ENCODE data around the gene CEACAM6. TPM values are rescaled to one million over a fixed set of nuclear protein-coding genes. Genes with fewer than 3 reads are reported as not detected.
"Not testable (repeated sequence)": the region's sequence is repeated elsewhere in the genome, so short reads cannot be mapped to it uniquely, and the experiment has no call there.

The CEACAM6 gene
- total and polyA plus RNA-seq, 2 donors (not counting 1 experiment from before 2014, with no cell fraction given) = not detected

DNA sequence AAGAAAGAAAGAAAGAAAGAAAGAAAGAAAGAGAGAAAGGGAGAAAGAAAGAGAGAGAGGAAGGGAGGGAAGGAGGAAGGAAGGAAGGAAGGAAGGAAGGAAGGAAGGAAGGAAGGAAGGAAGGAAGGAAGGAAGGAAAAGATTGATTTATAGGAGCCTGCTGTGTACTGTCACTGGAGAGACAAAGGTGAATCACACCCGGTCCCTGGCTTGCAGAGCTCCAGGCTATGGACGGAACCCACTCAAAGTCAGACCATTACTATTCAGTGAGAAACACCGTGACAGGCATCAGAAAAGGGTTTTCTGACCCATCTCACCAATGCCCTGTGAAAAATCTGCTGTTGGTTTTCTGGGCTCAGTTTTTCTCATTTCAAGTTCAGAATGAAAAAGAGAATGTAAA lies 7.3 kb upstream of the CEACAM6 start:
- intact Hi-C loops (cut with micrococcal nuclease) = loop anchor here (5.0 kb wide), 1 partner anchor 106 kb away; no protein-coding TSS in a partner anchor
- POLR2A ChIA-PET = no interaction called here
- H3K79me2 ChIP-seq (ENCODE audit: control insufficient read depth, insufficient read depth, low read length) = no peaks in the 10 kb centered on the region
- H3K9me3 ChIP-seq (ENCODE audit: control extremely low read depth in 1 of 3, control insufficient read depth in 2 of 3, insufficient read depth in 1 of 3, low read length in 2 of 3) = no peaks in the 10 kb centered on the region
- Mint-ChIP-seq H3K4me1 (peaks cover 11% of the 10 kb centered on the region), H3K27me3 (peaks cover 32% of the 10 kb centered on the region), H3K27ac (no peak overlapping the region), H3K9me3 (ENCODE audit: insufficient read depth) (no peaks in the 10 kb centered on the region), H3K4me3 (no peak overlapping the region)
- peaks cover 10 to 20% of the 10 kb centered on the region in 2 donors for H3K4me1 ChIP-seq (ENCODE audit: control insufficient read depth in 2 of 2, insufficient read depth in 2 of 2, low read length in 2 of 2)
- H3K36me3 ChIP-seq (replicated peaks in 1 of 2; ENCODE audit: control extremely low read depth in 1 of 2, control insufficient read depth in 1 of 2, extremely low read depth in 1 of 2, insufficient read depth in 2 of 2, low read length in 1 of 2) = no peaks in the 10 kb centered on the region
- no peak overlapping the region for H2AFZ ChIP-seq (ENCODE audit: insufficient read depth, low read depth, low read length, poor library complexity, severe bottlenecking)
- H3K27me3 ChIP-seq (replicated peaks in 1 of 4; ENCODE audit: control extremely low read depth in 1 of 4, control insufficient read depth in 3 of 4, insufficient read depth in 4 of 4, low read length in 3 of 4) = peaks cover 0 to 22% (median 8%) of the 10 kb centered on the region in 4 experiments
- ATAC-seq (ENCODE audit: low read depth) (no peak), DNase-seq (no peak)
- no peak overlapping the region for H3K27ac ChIP-seq (ENCODE audit: low read length in 2 of 2)
- no peak overlapping the region for H3K9ac ChIP-seq (ENCODE audit: low read length)
- H3K4me3 ChIP-seq (ENCODE audit: control extremely low read depth in 1 of 5, extremely low read depth in 1 of 5, insufficient read depth in 1 of 5, low read depth in 2 of 5, low read length in 4 of 5) = no peak overlapping the region
- H3K4me2 ChIP-seq (replicated peaks; ENCODE audit: low read depth, low read length, poor library complexity, severe bottlenecking) = no peak overlapping the region
- CTCF ChIA-PET = interaction anchor here (2.2 kb wide), 1 partner anchor 37 kb away, joined by 6 read pairs; no protein-coding TSS in a partner anchor
- WGBS (ENCODE audit: insufficient coverage) = 91% methylated on average over 3 of the region's 3 CpGs
- H4K20me1 ChIP-seq (ENCODE audit: control insufficient read depth, insufficient read depth, low read length, poor library complexity, severe bottlenecking) = no peaks in the 10 kb centered on the region
- TF ChIP-seq EZH2 (IDR thresholded peaks at IDR 0.05; ENCODE audit: borderline replicate concordance, insufficient read depth, low read depth, low read length, poor library complexity, severe bottlenecking) = no peak
- TF ChIP-seq, protein P1, sequence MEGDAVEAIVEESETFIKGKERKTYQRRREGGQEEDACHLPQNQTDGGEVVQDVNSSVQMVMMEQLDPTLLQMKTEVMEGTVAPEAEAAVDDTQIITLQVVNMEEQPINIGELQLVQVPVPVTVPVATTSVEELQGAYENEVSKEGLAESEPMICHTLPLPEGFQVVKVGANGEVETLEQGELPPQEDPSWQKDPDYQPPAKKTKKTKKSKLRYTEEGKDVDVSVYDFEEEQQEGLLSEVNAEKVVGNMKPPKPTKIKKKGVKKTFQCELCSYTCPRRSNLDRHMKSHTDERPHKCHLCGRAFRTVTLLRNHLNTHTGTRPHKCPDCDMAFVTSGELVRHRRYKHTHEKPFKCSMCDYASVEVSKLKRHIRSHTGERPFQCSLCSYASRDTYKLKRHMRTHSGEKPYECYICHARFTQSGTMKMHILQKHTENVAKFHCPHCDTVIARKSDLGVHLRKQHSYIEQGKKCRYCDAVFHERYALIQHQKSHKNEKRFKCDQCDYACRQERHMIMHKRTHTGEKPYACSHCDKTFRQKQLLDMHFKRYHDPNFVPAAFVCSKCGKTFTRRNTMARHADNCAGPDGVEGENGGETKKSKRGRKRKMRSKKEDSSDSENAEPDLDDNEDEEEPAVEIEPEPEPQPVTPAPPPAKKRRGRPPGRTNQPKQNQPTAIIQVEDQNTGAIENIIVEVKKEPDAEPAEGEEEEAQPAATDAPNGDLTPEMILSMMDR (IDR thresholded peaks at IDR 0.05) = no peak

GRCh38 chr19:41750248-41751134 lies 4.8 kb upstream of the CEACAM6 start:
- H3K4me3 Mint-ChIP-seq; H3K27ac Mint-ChIP-seq; H3K9me3 ChIP-seq (ENCODE audit: control extremely low read depth in 1 of 3, control insufficient read depth in 2 of 3, insufficient read depth in 1 of 3, low read length in 2 of 3); H4K20me1 ChIP-seq (ENCODE audit: control insufficient read depth, insufficient read depth, low read length, poor library complexity, severe bottlenecking); H3K4me3 ChIP-seq (ENCODE audit: control extremely low read depth in 1 of 5, extremely low read depth in 1 of 5, insufficient read depth in 1 of 5, low read depth in 2 of 5, low read length in 4 of 5); H3K4me1 Mint-ChIP-seq; DNase-seq; H3K9ac ChIP-seq (ENCODE audit: low read length); H2AFZ ChIP-seq (ENCODE audit: insufficient read depth, low read depth, low read length, poor library complexity, severe bottlenecking); intact Hi-C loops (cut with micrococcal nuclease); H3K9me3 Mint-ChIP-seq (ENCODE audit: insufficient read depth); H3K36me3 ChIP-seq (replicated peaks in 1 of 2; ENCODE audit: control extremely low read depth in 1 of 2, control insufficient read depth in 1 of 2, extremely low read depth in 1 of 2, insufficient read depth in 2 of 2, low read length in 1 of 2); H3K4me2 ChIP-seq (replicated peaks; ENCODE audit: low read depth, low read length, poor library complexity, severe bottlenecking); H3K27ac ChIP-seq (ENCODE audit: low read length in 2 of 2); H3K79me2 ChIP-seq (ENCODE audit: control insufficient read depth, insufficient read depth, low read length); POLR2A ChIA-PET; ATAC-seq (ENCODE audit: low read depth): not testable (repeated sequence)
- H3K27me3 Mint-ChIP-seq = peaks cover 37% of the 10 kb centered on the region
- H3K27me3 ChIP-seq (replicated peaks in 1 of 4; ENCODE audit: control extremely low read depth in 1 of 4, control insufficient read depth in 3 of 4, insufficient read depth in 4 of 4, low read length in 3 of 4) = peaks cover 0 to 22% (median 8%) of the 10 kb centered on the region in 4 experiments
- CTCF ChIA-PET = interaction anchor here (0.7 to 5.6 kb wide), 5 partner anchors 34 to 120 kb away, joined by 3 to 114 read pairs (median 73); no protein-coding TSS in a partner anchor
- WGBS (ENCODE audit: insufficient coverage) = 64% methylated on average over 2 of the region's 10 CpGs
- H3K4me1 ChIP-seq (ENCODE audit: control insufficient read depth in 2 of 2, insufficient read depth in 2 of 2, low read length in 2 of 2) = peaks cover 8 to 10% of the 10 kb centered on the region in 2 donors
